GM13976 (cell line): ENCODE results near the gene TMEM139.

Experiments used
- DNase-seq: peaks from one replicate; pipeline ENCODE4 v3.0.0; 2012; ENCODE audit warnings: low spot score
- CTCF ChIP-seq: IDR thresholded peaks from 2 replicates; pipeline ENCODE4 v1.5.1; 2012; ENCODE audit warnings: borderline replicate concordance, mild to moderate bottlenecking; ENCODE audit not compliant: insufficient read depth; ENCODE audit errors: extremely low read depth, missing control alignments, control extremely low read depth
- in situ Hi-C: fragments of 300-500 bp; cut with MboI; formaldehyde crosslinking; loops from one replicate; pipeline ENCODE4 v1.12.0; 2022; ENCODE audit warnings: low sequenced_read_pairs, mixed read lengths, inconsistent platforms; ENCODE audit not compliant: unreplicated experiment

The TMEM139 gene

GRCh38 chr7:143240291-143241168, 44.2 kb upstream of the TMEM139 start:
- in situ Hi-C loops = loop anchor here (25.0 kb wide), 1 partner anchor 172 kb away; the partner anchor contains the start of gene EPHA1
- peak; percentile 76 for TF ChIP-seq CTCF

GRCh38 chr7:143242306-143242705, 42.5 kb upstream of the TMEM139 start:
- no peak for TF ChIP-seq CTCF
- DNase-seq = no peak
- in situ Hi-C loops = loop anchor here (25.0 kb wide), 1 partner anchor 170 kb away; the partner anchor contains the start of gene EPHA1

More at GRCh38 chr7:143240291-143241168, 44.2 kb upstream of the TMEM139 start:
- peak; percentile 61 for DNase-seq

- DNase-seq = no peak
- no peak for TF ChIP-seq CTCF
- in situ Hi-C loops = loop anchor here (25.0 kb wide), 1 partner anchor 169 kb away; the partner anchor contains the start of gene EPHA1
Measured at GRCh38 chr7:143243111-143243510, 41.6 kb upstream of the TMEM139 start.

GRCh38 chr7:143243614-143244013, 41.1 kb upstream of the TMEM139 start:
- in situ Hi-C loops = loop anchor here (25.0 kb wide), 1 partner anchor 169 kb away; the partner anchor contains the start of gene EPHA1

GRCh38 chr7:143244321-143244720, 40.4 kb upstream of the TMEM139 start:
- DNase-seq = no peak
- no peak for TF ChIP-seq CTCF
- in situ Hi-C loops = loop anchor here (25.0 kb wide), 1 partner anchor 168 kb away; the partner anchor contains the start of gene EPHA1

More at GRCh38 chr7:143243614-143244013, 41.1 kb upstream of the TMEM139 start:
- TF ChIP-seq CTCF = no peak
- DNase-seq = no peak

GRCh38 chr7:143245123-143245522, 39.6 kb upstream of the TMEM139 start:
- no peak for TF ChIP-seq CTCF
- no peak for DNase-seq
- in situ Hi-C loops = loop anchor here (25.0 kb wide), 1 partner anchor 167 kb away; the partner anchor contains the start of gene EPHA1
